GM12891 (cell line): ENCODE data around the gene ARHGEF11.

Experiments used
- DNase-seq: peaks from one replicate; pipeline ENCODE4 v3.0.0; 2011; ENCODE audit warnings: low spot score; ENCODE audit not compliant: insufficient read length
- FAIRE-seq: peaks from 2 replicates; lab custom pipeline; 2011; peaks lifted over from hg19 to GRCh38; lab: Jason Lieb, UNC
- PAX5 ChIP-seq: IDR thresholded peaks from 2 replicates; pipeline ENCODE4 v1.6.1; 2011; ENCODE audit warnings: low read length, moderate library complexity, mild to moderate bottlenecking; ENCODE audit not compliant: insufficient read depth, severe bottlenecking
- POLR2A ChIP-seq: IDR thresholded peaks from 2 replicates; pipeline ENCODE4 v1.6.1; 2011; ENCODE audit warnings: low read depth, low read length, control low read depth
- POLR2AphosphoS5 ChIP-seq: IDR thresholded peaks from 2 replicates; pipeline ENCODE4 v1.6.1; 2011; ENCODE audit warnings: low read depth, low read length, control low read depth
- POU2F2 ChIP-seq: IDR thresholded peaks from 2 replicates; pipeline ENCODE4 v1.6.1; 2011; ENCODE audit warnings: low read depth, mild to moderate bottlenecking, control low read depth, low read length, moderate library complexity
- SPI1 ChIP-seq: IDR thresholded peaks from 2 replicates; pipeline ENCODE4 v1.6.1; 2011; ENCODE audit warnings: low read depth, low read length, control low read depth
- TAF1 ChIP-seq: IDR thresholded peaks from 2 replicates; pipeline ENCODE4 v1.6.1; 2011; ENCODE audit warnings: low read depth, low read length, control low read depth

ARHGEF11 gene

DNA sequence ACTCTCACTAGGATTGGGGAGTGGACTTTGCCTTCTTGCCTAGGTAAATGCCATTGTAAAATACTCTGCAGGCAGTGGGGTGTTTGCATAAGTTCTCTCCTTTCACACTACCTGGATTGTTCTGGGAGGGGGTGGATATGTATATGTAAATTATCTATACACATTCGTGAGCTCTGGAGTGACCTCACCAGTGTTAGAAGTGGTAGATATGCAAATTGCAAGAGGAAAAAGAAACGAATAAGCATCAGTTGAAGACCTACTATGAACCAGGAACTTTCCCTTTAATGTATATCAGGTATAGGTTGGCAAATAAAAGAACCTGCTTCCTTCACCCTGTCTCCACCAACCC is 1.5 kb upstream of the ARHGEF11 start:
- DNase-seq (no peak), FAIRE-seq (no peak)
- 0 out of 2 replicates have a peak, but pooled peaks have one; percentile 13 for TF ChIP-seq POU2F2
- no peak for TF ChIP-seq POLR2A

DNA sequence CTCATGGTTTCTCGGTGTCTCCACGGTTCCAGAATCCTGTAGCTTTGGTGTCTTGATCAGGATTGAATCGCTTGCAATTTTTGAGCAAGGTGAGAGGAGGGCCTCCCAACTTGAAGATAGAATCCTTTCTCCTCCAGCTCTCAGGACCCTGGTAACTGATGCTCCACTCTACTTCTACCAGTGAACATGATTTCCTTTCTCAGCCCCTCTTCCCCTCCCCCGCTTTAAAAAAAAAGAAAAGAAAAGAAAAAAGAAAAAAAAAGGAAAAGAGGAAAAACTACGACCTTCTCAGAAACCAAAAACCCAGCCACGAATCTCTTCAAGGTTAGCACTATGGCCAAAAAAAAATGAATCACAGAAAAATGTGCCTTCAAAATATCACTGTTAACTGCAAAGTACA is 1.2 kb downstream of the ARHGEF11 start:
- no peak for DNase-seq
- no peak for FAIRE-seq
- TF ChIP-seq POLR2A, result no peak
- TF ChIP-seq SPI1, result no peak
- TF ChIP-seq POLR2AphosphoS5, result no peak
- TF ChIP-seq PAX5, result no peak
- TF ChIP-seq TAF1, result no peak
- no peak for TF ChIP-seq POU2F2

DNA sequence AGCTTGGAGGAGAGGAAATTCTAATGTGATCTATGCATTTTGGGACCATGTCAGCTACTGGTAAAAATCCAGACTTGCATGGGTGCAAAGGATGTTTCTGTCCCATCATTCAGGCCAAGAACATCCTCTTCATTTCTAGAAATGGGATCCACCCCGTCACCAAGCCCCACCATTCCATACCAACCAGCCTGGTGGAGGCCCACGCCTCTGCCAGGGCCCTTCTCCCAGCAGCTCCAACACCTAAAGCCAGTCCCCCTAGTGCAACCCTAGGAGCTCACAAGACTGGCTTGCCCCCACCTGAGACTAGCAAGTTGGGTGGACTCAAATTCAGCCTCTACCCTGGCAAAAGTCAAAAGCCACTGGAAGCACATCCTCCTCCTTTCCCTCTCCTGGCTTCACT is 1.9 kb downstream of the ARHGEF11 start:
- no peak for TF ChIP-seq SPI1
- TF ChIP-seq PAX5, result no peak
- TF ChIP-seq POU2F2, result no peak
- TF ChIP-seq POLR2AphosphoS5, result no peak
- TF ChIP-seq TAF1, result no peak
- no peak for TF ChIP-seq POLR2A
- DNase-seq, result no peak
- no peak for FAIRE-seq

- FAIRE-seq, result no peak
- no peak for TF ChIP-seq PAX5
- no peak for TF ChIP-seq SPI1
- TF ChIP-seq POLR2A, result no peak
- no peak for TF ChIP-seq POLR2AphosphoS5
- DNase-seq, result no peak
These were observed 2.7 kb downstream of the ARHGEF11 start for GRCh38 chr1:157042846-157043245.

DNA sequence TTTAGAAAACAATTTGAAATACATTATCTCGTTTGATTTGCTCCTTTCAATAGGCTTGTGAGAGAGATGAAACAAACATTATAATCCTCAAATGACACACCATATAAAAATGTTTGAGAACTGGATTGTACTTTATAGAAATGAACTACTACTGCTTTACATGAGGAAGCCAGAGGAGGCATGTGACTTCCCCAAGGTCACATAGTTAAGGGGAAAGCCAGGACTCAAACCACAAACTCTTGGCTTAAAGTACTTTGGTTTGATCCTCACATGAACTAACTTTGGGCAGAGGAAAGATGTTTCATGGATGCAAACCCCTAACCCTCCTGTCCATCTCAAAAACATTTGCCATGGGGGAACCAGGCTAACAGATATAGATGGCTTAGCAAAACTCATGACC is 4.7 kb downstream of the ARHGEF11 start:
- DNase-seq (no peak), FAIRE-seq (no peak)
- no peak for TF ChIP-seq POLR2A
- TF ChIP-seq SPI1, result no peak
- no peak for TF ChIP-seq TAF1
- TF ChIP-seq POU2F2, result no peak
- no peak for TF ChIP-seq POLR2AphosphoS5
- TF ChIP-seq PAX5, result no peak

- DNase-seq (no peak), FAIRE-seq (no peak)
- no peak for TF ChIP-seq POLR2AphosphoS5
- no peak for TF ChIP-seq SPI1
- TF ChIP-seq POU2F2, result no peak
- TF ChIP-seq POLR2A, result no peak
- no peak for TF ChIP-seq PAX5
- no peak for TF ChIP-seq TAF1
These were observed 10.4 kb downstream of the ARHGEF11 start for GRCh38 chr1:157035121-157035520.

DNA sequence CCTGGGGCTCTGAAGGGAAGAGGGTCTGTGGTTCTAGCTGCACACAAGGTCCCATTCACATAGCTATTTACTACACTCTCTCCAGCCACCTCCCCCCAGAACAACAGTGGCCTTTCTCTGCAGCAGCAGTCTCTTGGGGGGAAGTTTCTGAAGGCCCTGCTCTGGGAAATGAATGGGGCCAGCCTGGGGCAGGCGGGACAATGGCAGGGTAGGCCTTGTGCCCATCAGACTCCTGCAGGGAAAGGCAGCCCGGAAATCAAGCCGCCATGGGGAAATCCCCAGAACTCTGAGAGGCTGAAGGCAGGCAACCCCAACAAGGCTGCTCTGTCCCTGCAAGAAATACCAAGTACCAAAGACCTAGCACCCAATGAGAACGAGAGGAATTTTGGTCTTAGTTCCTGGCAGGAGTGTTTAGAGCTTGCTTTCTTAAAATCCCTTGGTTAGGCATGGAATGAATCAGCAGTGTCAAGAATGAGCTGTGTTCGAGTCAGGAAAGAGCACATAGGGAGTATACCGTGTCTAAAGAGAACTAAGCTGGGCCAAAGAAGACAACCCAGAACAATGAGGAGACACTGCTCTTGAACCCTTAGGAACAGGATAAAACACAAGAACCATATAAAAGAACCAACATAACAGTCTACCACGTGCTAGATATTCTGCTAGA is 11.3 kb downstream of the ARHGEF11 start:
- DNase-seq, result no peak
- no peak for TF ChIP-seq TAF1
- TF ChIP-seq SPI1, result no peak
- TF ChIP-seq POU2F2, result no peak
- no peak for TF ChIP-seq POLR2AphosphoS5
- no peak for TF ChIP-seq PAX5
- TF ChIP-seq POLR2A, result no peak
- no peak for FAIRE-seq

DNA sequence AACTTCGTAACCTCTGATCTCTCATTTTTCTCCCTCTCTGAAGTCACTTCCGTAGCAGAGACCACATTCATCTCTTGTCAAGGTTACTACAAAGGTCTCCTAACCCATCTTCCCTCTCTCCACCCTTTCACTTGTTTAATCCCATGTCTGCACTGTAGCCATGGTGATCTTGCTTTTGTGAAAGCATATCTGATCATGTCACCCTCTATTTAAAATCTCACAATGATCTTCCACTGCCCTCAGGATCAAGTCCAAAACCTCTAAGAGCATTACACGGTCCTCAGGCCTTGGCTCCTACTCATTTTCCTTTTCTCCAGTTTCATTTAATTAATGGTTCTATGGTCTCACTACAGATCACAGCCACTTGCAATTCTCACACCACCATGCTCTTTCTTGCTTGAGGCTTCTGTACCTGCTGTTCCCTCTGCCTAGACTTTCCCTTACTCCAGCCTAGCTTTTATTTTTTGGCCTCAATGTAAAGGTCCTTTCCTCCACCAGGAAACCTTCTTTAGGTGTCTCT is 12.1 kb downstream of the ARHGEF11 start:
- FAIRE-seq (no peak), DNase-seq (no peak)
- TF ChIP-seq PAX5 (no peak), POLR2A (no peak), TAF1 (no peak), POU2F2 (no peak), POLR2AphosphoS5 (no peak), SPI1 (no peak)

DNA sequence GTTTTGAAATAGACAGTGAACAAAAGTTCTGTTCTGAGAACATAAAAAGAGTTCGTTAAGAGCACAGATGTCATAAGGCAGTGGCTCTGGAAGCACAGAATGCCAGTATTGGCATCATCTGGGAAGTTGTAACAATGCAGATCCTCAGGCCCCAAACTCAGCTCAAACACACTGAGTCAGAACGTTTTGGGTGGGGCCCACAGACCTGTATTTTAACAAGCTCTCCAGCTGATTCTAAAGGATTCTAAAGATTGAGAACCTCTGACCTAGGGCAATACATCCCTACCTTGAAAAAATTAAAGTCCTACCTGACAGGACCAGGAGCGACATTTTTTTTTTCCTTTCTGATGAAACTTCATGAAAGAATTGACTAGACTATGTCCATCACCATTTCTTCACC is 13.2 kb downstream of the ARHGEF11 start:
- no peak for FAIRE-seq
- no peak for DNase-seq
- TF ChIP-seq SPI1 (no peak), POLR2A (no peak), POLR2AphosphoS5 (no peak), POU2F2 (no peak), TAF1 (no peak), PAX5 (no peak)

DNA sequence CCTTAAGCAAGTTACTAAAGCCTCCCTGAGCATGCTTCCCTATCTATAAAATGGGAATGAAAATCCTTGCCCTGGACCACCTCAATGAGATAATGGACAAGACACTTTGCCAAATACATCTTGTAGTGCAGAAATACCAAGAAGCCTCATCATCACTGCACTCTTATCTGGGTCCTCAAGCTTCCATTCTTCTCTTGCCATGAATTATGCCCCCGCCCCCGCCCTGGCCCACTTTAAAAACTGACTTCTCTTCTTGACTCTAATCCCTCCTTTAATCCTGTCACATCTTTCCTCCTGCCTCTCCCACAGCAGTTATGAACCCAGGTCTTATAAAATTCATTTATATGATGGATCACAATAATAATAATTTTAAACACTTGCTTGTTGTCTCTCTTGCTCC is 14.8 kb downstream of the ARHGEF11 start:
- DNase-seq, result no peak
- FAIRE-seq, result no peak
- TF ChIP-seq SPI1 (no peak), POLR2AphosphoS5 (no peak), PAX5 (no peak), POLR2A (no peak), TAF1 (no peak), POU2F2 (no peak)
